OCI-LY1 (cell line): Measurements from ENCODE around the gene SPRR2F.
"Not testable (repeated sequence)": the region's sequence is repeated elsewhere in the genome, so short reads cannot be mapped to it uniquely, and the experiment has no call there.

Source experiments
- H2AFZ ChIP-seq: fragments of 200-600 bp; sonication (generic), shearing (Covaris generic); 2 replicates; pipeline ENCODE4 v1.6.0; 2014; ENCODE audit warnings: antibody characterized with exemption, mild to moderate bottlenecking, low read length
- H3F3A ChIP-seq: fragments of 200-600 bp; sonication (generic), shearing (Covaris generic); 2 replicates; pipeline ENCODE4 v1.6.0; 2014; ENCODE audit warnings: mild to moderate bottlenecking, antibody characterized with exemption, low read length, moderate library complexity; ENCODE audit not compliant: insufficient read depth
- H3K27ac ChIP-seq: fragments of 200-600 bp; sonication (generic); 2 replicates; pipeline ENCODE4 v1.5.1; 2014; ENCODE audit warnings: low read length, mixed run types, mild to moderate bottlenecking, low read depth; ENCODE audit not compliant: poor library complexity, severe bottlenecking
- H3K27me3 ChIP-seq: fragments of 200-600 bp; sonication (generic); 2 replicates; pipeline ENCODE4 v1.6.0; 2014; ENCODE audit warnings: antibody characterized with exemption, mild to moderate bottlenecking, low read length, moderate library complexity; ENCODE audit not compliant: insufficient read depth
- H3K36me3 ChIP-seq: fragments of 200-600 bp; sonication (generic); 2 replicates; pipeline ENCODE4 v1.6.1; 2014; ENCODE audit warnings: mild to moderate bottlenecking, antibody characterized with exemption, low read length, moderate library complexity, mixed read lengths; ENCODE audit not compliant: insufficient read depth
- H3K4me1 ChIP-seq: fragments of 200-600 bp; sonication (generic); 2 replicates; pipeline ENCODE4 v1.5.1; 2014; ENCODE audit warnings: mild to moderate bottlenecking, low read length, moderate library complexity; ENCODE audit not compliant: insufficient read depth, severe bottlenecking
- H3K4me2 ChIP-seq: fragments of 200-600 bp; sonication (generic), shearing (Covaris generic); 2 replicates; pipeline ENCODE4 v1.6.1; 2014; ENCODE audit warnings: low read length
- H3K4me3 ChIP-seq: fragments of 200-600 bp; sonication (generic); 2 replicates; pipeline ENCODE4 v1.5.1; 2014; ENCODE audit warnings: low read length, low read depth, mild to moderate bottlenecking, mixed read lengths; ENCODE audit not compliant: poor library complexity, severe bottlenecking
- H3K79me2 ChIP-seq: fragments of 200-600 bp; shearing (Covaris generic); 2 replicates; pipeline ENCODE4 v1.6.1; 2016; ENCODE audit warnings: mixed run types, low read length, mixed read lengths; ENCODE audit not compliant: insufficient read depth
- H3K9ac ChIP-seq: fragments of 200-600 bp; sonication (generic), shearing (Covaris generic); 2 replicates; pipeline ENCODE4 v1.6.1; 2014; ENCODE audit warnings: mild to moderate bottlenecking, low read length, mixed read lengths
- H3K9me2 ChIP-seq: fragments of 200-600 bp; sonication (generic), shearing (Covaris generic); 2 replicates; pipeline ENCODE4 v1.6.1; 2014; ENCODE audit warnings: low read depth, mild to moderate bottlenecking, low read length, mixed read lengths
- H3K9me3 ChIP-seq: fragments of 200-600 bp; shearing (Covaris generic); 2 replicates; pipeline ENCODE4 v1.6.1; 2014; ENCODE audit warnings: low read length, mixed read lengths
- H4K20me1 ChIP-seq: fragments of 200-600 bp; sonication (generic), shearing (Covaris generic); 2 replicates; pipeline ENCODE4 v1.6.0; 2016; ENCODE audit warnings: mild to moderate bottlenecking, low read length; ENCODE audit not compliant: insufficient read depth
- EZH2 ChIP-seq: fragments of 200-600 bp; sonication (generic), shearing (Covaris generic); IDR thresholded peaks from 2 replicates; pipeline ENCODE4 v1.8.0; 2017; ENCODE audit warnings: borderline replicate concordance, mixed run types, mild to moderate bottlenecking, antibody characterized with exemption, low read length, moderate library complexity, mixed read lengths
- TF ChIP-seq, protein P1 (sequence below): fragments of 200-600 bp; sonication (generic), shearing (Covaris generic); IDR thresholded peaks from 2 replicates; pipeline ENCODE4 v1.5.1; 2017; ENCODE audit warnings: mild to moderate bottlenecking, antibody characterized with exemption, low read length, moderate library complexity, mixed read lengths

SPRR2F gene

DNA sequence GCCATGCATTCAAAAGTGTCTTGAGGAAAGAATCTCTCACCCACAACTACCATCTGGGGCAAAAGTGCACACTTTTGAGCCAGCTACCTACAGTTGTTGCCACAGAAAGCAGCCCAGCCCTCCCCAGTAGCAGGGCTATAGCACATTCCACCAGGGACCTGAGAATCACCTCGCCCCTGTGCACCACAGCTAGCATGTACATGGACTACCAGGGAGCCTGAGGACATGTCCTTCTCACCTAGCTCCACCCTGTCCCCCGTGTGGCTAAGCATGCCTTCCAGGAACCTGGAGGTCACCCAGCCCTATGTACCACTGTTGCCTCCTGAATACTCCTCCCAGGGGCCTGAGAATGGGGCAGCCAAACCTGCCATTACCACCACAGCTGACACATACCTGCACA lies 20.4 kb upstream of the SPRR2F start:
- TF ChIP-seq, protein P1, sequence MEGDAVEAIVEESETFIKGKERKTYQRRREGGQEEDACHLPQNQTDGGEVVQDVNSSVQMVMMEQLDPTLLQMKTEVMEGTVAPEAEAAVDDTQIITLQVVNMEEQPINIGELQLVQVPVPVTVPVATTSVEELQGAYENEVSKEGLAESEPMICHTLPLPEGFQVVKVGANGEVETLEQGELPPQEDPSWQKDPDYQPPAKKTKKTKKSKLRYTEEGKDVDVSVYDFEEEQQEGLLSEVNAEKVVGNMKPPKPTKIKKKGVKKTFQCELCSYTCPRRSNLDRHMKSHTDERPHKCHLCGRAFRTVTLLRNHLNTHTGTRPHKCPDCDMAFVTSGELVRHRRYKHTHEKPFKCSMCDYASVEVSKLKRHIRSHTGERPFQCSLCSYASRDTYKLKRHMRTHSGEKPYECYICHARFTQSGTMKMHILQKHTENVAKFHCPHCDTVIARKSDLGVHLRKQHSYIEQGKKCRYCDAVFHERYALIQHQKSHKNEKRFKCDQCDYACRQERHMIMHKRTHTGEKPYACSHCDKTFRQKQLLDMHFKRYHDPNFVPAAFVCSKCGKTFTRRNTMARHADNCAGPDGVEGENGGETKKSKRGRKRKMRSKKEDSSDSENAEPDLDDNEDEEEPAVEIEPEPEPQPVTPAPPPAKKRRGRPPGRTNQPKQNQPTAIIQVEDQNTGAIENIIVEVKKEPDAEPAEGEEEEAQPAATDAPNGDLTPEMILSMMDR, result no peak
- no peak for TF ChIP-seq EZH2
- Histone ChIP-seq H3K27me3 (no peaks in the 10 kb centered on the region), H3K27ac (no peak overlapping the region), H3K4me3 (no peak overlapping the region), H3K36me3 (no peaks in the 10 kb centered on the region), H3K79me2 (no peaks in the 10 kb centered on the region), H2AFZ (no peak overlapping the region), H3K9me3 (no peaks in the 10 kb centered on the region), H3F3A (no peaks in the 10 kb centered on the region), H3K9ac (no peak overlapping the region), H3K4me2 (no peak overlapping the region), H3K4me1 (no peaks in the 10 kb centered on the region), H4K20me1 (no peaks in the 10 kb centered on the region), H3K9me2 (no peaks in the 10 kb centered on the region)

DNA sequence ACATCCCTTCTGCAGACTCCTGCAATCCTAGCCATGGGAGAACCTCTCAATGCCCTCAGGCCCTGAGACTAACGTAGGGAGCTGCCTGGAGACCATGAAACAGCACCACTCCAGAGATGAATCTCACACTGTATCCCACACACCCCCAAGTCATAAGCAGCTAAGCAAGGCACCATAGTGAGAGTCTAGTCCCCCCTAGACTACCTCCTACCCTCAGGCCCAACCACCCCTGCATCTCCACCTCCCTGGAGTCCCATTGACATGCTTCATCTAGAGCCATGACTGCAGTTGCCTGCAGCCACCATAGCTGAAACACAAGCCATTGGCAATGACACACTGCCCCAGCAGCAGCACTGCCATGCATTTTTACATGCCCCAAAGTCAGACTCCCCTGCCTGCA lies 20.0 kb upstream of the SPRR2F start:
- Histone ChIP-seq H3K4me3 (no peak overlapping the region), H3K9me2 (no peaks in the 10 kb centered on the region), H3K79me2 (no peaks in the 10 kb centered on the region), H3K27ac (no peak overlapping the region), H2AFZ (no peak overlapping the region), H3K4me2 (no peak overlapping the region), H3K27me3 (no peaks in the 10 kb centered on the region), H3F3A (no peaks in the 10 kb centered on the region), H3K4me1 (no peaks in the 10 kb centered on the region), H3K9ac (no peak overlapping the region), H3K9me3 (no peaks in the 10 kb centered on the region), H4K20me1 (no peaks in the 10 kb centered on the region), H3K36me3 (no peaks in the 10 kb centered on the region)
- TF ChIP-seq EZH2, result no peak
- TF ChIP-seq, protein P1, result no peak

DNA sequence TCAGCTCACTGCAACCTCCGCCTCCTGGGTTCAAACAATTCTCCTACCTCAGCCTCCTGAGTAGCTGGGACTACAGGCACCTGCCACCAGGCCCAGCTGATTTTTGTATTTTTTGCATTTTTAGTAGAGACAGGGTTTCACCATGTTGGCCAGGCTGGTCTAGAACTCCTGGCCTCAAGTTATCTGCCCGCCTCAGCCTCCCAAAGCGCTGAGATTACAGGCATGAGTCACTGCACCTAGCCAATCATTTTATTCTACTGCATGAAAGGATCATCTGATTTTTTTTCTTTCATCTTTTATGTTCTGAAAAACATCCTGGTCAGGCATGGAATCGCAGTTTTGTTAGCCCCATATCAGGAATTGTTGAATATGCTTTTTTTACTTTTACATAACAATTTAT lies 15.4 kb upstream of the SPRR2F start:
- not testable (repeated sequence) for H3K4me1 ChIP-seq, H3F3A ChIP-seq, H4K20me1 ChIP-seq, H3K9ac ChIP-seq, H3K4me2 ChIP-seq, H3K79me2 ChIP-seq, H3K27ac ChIP-seq, H3K36me3 ChIP-seq, H3K9me2 ChIP-seq, H3K9me3 ChIP-seq, H3K27me3 ChIP-seq, H3K4me3 ChIP-seq, H2AFZ ChIP-seq

DNA sequence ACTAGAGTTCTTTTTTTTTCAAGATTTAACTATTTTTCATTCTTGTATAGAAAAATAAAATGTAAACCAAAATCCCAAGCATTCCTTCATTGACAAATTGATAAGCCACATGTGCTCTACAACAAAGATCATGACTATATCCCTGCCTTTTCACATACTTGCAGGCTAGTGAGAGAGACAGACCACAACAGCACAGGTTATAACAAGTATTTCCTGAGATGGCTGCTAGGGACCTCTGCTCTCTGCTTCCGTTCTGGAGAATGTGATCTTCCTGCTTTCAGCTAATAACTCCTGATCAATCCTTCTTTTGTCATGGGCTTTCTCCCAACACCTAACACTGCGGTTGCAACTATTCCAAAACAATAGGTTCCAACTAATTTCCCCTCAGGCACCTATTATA lies 14.0 kb upstream of the SPRR2F start:
- Histone ChIP-seq H3K27ac (no peak overlapping the region), H2AFZ (no peak overlapping the region), H3K9me2 (no peaks in the 10 kb centered on the region), H3K4me3 (no peak overlapping the region), H4K20me1 (no peaks in the 10 kb centered on the region), H3K27me3 (no peaks in the 10 kb centered on the region), H3K79me2 (no peaks in the 10 kb centered on the region), H3K4me1 (no peaks in the 10 kb centered on the region), H3K9me3 (no peaks in the 10 kb centered on the region), H3K36me3 (no peaks in the 10 kb centered on the region), H3K4me2 (no peak overlapping the region), H3F3A (no peaks in the 10 kb centered on the region), H3K9ac (no peak overlapping the region)
- TF ChIP-seq, protein P1, result no peak
- no peak for TF ChIP-seq EZH2
